Endothelial cell (in vitro differentiated cells): ENCODE measurements around the gene JPH3. TPM values are rescaled to one million over a fixed set of nuclear protein-coding genes. Genes with fewer than 3 reads are reported as not detected.
A peak's percentile ranks its signal among the peaks of the same experiment; 100 is the strongest.

ENCODE experiments used
- DNase-seq: peaks from one replicate; pipeline ENCODE4 v3.0.0; 2021; ENCODE audit warnings: low spot score
- H3K27ac Mint-ChIP-seq: one replicate; pipeline ENCODE4 v1.8.0; 2021; ENCODE audit warnings: mixed read lengths, inconsistent platforms; ENCODE audit not compliant: unreplicated experiment
- H3K27me3 Mint-ChIP-seq: one replicate; pipeline ENCODE4 v1.8.0; 2021; ENCODE audit warnings: mild to moderate bottlenecking, moderate library complexity, mixed read lengths, inconsistent platforms; ENCODE audit not compliant: unreplicated experiment
- H3K36me3 Mint-ChIP-seq: one replicate; pipeline ENCODE4 v1.8.0; 2021; ENCODE audit warnings: mild to moderate bottlenecking, low read depth, mixed read lengths, inconsistent platforms; ENCODE audit not compliant: unreplicated experiment
- H3K4me1 Mint-ChIP-seq: one replicate; pipeline ENCODE4 v1.8.0; 2021; ENCODE audit warnings: mild to moderate bottlenecking, mixed read lengths, inconsistent platforms; ENCODE audit not compliant: unreplicated experiment
- H3K4me3 Mint-ChIP-seq: one replicate; pipeline ENCODE4 v1.8.0; 2021; ENCODE audit warnings: mild to moderate bottlenecking, mixed read lengths, inconsistent platforms; ENCODE audit not compliant: unreplicated experiment
- H3K9me3 Mint-ChIP-seq: one replicate; pipeline ENCODE4 v1.8.0; 2021; ENCODE audit warnings: mixed read lengths, inconsistent platforms; ENCODE audit not compliant: unreplicated experiment
- CTCF ChIP-seq: fragments of 200-600 bp; sonication (generic); IDR thresholded peaks from one replicate; pipeline ENCODE4 v1.5.0; 2021; ENCODE audit warnings: antibody characterized with exemption; ENCODE audit not compliant: unreplicated experiment
- total RNA-seq: library from RNA; stranded (reverse); fragmentation: NEBNext Ultra II Directional; extraction: Animal tissue kit (Norgen Biotek cat#: 25700); gene quantifications from one replicate; pipeline ENCODE4 v1.2.1, GENCODE V29; 2021; ENCODE audit not compliant: unreplicated experiment

Gene JPH3
- total RNA-seq, 1 donor from 2014 or later, result 19.1 TPM

DNA sequence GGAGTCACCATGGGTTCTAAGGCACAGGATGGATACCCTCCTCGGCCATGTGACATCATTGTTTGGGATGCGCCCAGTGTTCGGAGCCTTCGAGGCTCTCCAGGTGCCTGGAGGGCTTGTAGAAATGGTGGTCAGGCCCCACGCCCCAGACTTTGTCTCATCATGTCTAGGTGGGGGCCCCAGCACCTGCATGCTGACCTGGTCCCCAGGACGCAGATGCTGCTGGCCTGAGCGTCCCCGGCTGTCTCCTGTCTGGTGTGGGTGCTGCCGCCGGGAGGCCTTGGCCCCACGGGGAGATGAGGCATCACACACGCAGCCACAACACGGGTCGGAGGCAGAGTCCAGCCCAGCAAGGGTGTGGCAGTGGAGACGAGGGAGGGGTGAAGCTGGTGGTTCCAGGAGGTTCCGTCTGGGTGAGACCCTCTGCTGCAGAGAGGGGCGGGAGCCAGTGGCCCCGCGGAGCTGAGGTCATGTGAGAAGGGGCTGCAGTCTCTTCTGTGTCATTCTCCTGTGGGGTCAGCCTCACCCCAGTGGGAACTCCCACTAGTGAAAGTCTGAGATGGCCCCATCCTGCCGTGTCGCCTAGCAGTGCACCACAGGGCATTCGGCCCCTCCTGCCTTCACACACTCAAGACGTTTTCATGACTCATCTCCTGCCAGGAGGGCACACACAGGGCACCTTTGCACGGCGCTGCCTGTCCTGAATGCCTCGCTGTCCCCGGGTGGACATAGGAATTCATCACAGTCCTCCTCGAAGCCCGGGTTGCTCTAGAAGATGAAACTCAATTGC lies 46.6 kb downstream of the JPH3 start:
- peaks cover 7% of the 10 kb centered on the region for H3K36me3 Mint-ChIP-seq
- H3K4me1 Mint-ChIP-seq, result no peaks in the 10 kb centered on the region
- H3K4me3 Mint-ChIP-seq, result no peak overlapping the region
- H3K27ac Mint-ChIP-seq, result no peak overlapping the region
- no peaks in the 10 kb centered on the region for H3K27me3 Mint-ChIP-seq
- DNase-seq, result no peak
- H3K9me3 Mint-ChIP-seq, result no peaks in the 10 kb centered on the region
- no peak for TF ChIP-seq CTCF

DNA sequence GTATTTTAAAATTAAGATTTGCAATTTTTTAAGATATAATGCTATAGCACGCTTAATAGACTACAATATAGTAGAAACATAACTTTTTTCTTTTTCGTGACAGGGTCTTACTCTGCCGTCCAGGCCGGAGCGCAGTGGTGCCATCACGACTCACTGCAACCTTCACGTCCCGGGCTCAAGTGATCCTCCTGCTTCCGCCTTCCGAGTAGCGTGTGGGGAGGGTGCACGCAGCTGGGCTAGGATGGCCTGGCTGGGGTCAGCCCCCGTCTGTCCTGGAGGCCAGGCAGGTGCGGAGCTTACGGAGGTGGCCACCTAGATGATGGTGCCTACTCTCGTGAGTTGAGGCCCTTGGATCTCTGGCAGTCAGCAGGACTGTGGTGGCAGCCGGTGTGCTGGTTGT lies 50.1 kb downstream of the JPH3 start:
- H3K27me3 Mint-ChIP-seq, result peaks cover 7% of the 10 kb centered on the region
- H3K9me3 Mint-ChIP-seq, result no peaks in the 10 kb centered on the region
- H3K27ac Mint-ChIP-seq, result no peak overlapping the region
- DNase-seq, result no peak
- TF ChIP-seq CTCF, result no peak
- no peaks in the 10 kb centered on the region for H3K4me1 Mint-ChIP-seq
- peaks cover 7% of the 10 kb centered on the region for H3K36me3 Mint-ChIP-seq
- no peak overlapping the region for H3K4me3 Mint-ChIP-seq

DNA sequence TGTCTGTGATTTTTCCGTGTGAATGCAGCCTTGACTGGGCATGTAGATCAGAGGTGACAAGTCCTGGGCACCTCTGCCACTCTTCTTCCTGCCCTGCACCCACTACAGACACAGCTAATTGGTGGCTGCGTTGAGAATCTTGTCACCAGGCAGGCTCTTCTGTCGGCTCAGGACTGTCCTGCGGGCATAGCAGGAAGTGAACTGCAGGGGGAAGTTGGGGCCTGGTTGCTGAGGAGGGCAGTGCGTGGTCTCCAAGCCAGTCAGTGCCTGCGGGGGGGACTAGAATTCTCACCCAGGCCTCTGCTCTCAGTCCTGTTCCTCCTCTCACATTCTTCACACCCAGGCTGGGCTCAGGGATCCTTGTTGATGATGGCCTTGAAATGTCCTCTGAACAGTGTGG lies 50.5 kb downstream of the JPH3 start:
- Mint-ChIP-seq H3K4me3 (no peak overlapping the region), H3K9me3 (no peaks in the 10 kb centered on the region), H3K36me3 (peaks cover 7% of the 10 kb centered on the region), H3K27ac (no peak overlapping the region), H3K4me1 (no peaks in the 10 kb centered on the region), H3K27me3 (peaks cover 7% of the 10 kb centered on the region)
- no peak for TF ChIP-seq CTCF
- no peak for DNase-seq

DNA sequence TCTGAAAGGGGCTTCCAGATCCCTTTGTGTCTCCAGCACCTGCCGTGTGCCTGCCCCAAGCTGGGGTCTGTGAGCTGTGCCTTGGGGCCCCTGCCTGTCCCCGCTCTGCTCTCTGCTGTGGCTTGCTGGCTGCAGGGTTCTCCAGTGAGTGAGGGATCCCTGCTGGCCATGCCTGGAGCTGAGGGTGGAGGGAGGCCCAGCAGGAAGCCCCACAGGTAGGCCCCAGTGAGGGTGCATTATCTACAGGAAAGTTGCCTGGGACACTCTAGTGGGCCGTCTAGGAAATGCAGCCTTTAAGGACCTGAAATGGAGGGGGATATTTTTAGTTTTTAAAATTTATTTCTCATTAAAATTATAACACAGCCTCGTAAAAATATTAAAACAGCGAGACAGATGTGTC lies 50.9 kb downstream of the JPH3 start:
- TF ChIP-seq CTCF, result peak; percentile 89
- Mint-ChIP-seq H3K4me3 (no peak overlapping the region), H3K27me3 (peaks cover 7% of the 10 kb centered on the region), H3K27ac (no peak overlapping the region), H3K36me3 (peaks cover 7% of the 10 kb centered on the region), H3K4me1 (no peaks in the 10 kb centered on the region), H3K9me3 (no peaks in the 10 kb centered on the region)
- no peak for DNase-seq

GRCh38 chr16:87654826-87655225 lies 52.5 kb downstream of the JPH3 start:
- Mint-ChIP-seq H3K9me3 (no peaks in the 10 kb centered on the region), H3K4me3 (no peak overlapping the region), H3K36me3 (peaks cover 6% of the 10 kb centered on the region), H3K27me3 (peaks cover 7% of the 10 kb centered on the region), H3K27ac (no peak overlapping the region), H3K4me1 (no peaks in the 10 kb centered on the region)
- DNase-seq, result no peak
- TF ChIP-seq CTCF, result no peak
